Neural progenitor cell (in vitro differentiated cells): ENCODE data around the gene TBC1D4. TPM values are rescaled to one million over a fixed set of nuclear protein-coding genes. Genes with fewer than 3 reads are reported as not detected.
"Not testable (repeated sequence)": the region's sequence is repeated elsewhere in the genome, so short reads cannot be mapped to it uniquely, and the experiment has no call there.

Source experiments
- DNase-seq: peaks from one replicate; pipeline ENCODE4 v3.0.0-alpha.2; 2016; ENCODE audit warnings: low spot score
- H2AFZ ChIP-seq: fragments of 200-600 bp; sonication (generic); replicated peaks from 2 replicates; pipeline ENCODE4 v1.6.1; 2016; ENCODE audit warnings: antibody characterized with exemption
- H3F3A ChIP-seq: fragments of 200-600 bp; sonication (generic); 2 replicates; pipeline ENCODE4 v1.6.1; 2016; ENCODE audit warnings: antibody characterized with exemption, low read depth
- H3K27ac ChIP-seq: fragments of 200-600 bp; sonication (generic); 2 replicates; pipeline ENCODE4 v1.5.1; 2016; ENCODE audit warnings: mild to moderate bottlenecking
- H3K27me3 ChIP-seq: fragments of 200-600 bp; sonication (generic); 2 replicates; pipeline ENCODE4 v1.6.1; 2016; ENCODE audit warnings: mild to moderate bottlenecking, moderate library complexity
- H3K36me3 ChIP-seq: fragments of 200-600 bp; sonication (generic); 2 replicates; pipeline ENCODE4 v1.5.1; 2016
- H3K4me1 ChIP-seq: fragments of 200-600 bp; sonication (generic); 2 replicates; pipeline ENCODE4 v1.6.1; 2016; ENCODE audit warnings: mixed run types
- H3K4me2 ChIP-seq: fragments of 200-600 bp; sonication (generic); 2 replicates; pipeline ENCODE4 v1.6.1; 2016
- H3K4me3 ChIP-seq: fragments of 200-600 bp; sonication (generic); 2 replicates; pipeline ENCODE4 v1.5.1; 2016
- H3K79me2 ChIP-seq: fragments of 200-600 bp; sonication (generic); 2 replicates; pipeline ENCODE4 v1.6.1; 2016; ENCODE audit warnings: low read depth
- H3K9ac ChIP-seq: fragments of 200-600 bp; sonication (generic); 2 replicates; pipeline ENCODE4 v1.6.1; 2016
- H3K9me3 ChIP-seq: fragments of 200-600 bp; sonication (generic); 2 replicates; pipeline ENCODE4 v1.5.1; 2016; ENCODE audit warnings: low read depth
- H4K20me1 ChIP-seq: fragments of 200-600 bp; sonication (generic); 2 replicates; pipeline ENCODE4 v1.6.1; 2016; ENCODE audit warnings: low read depth
- H3K27ac Mint-ChIP-seq: 3 replicates; pipeline ENCODE4 v1.8.0; 2021; ENCODE audit warnings: mixed read lengths
- H3K27me3 Mint-ChIP-seq: 2 replicates; pipeline ENCODE4 v1.8.0; 2022; ENCODE audit warnings: low read depth, mild to moderate bottlenecking, inconsistent platforms, moderate library complexity, mixed read lengths; ENCODE audit not compliant: insufficient read depth
- H3K36me3 Mint-ChIP-seq: 3 replicates; pipeline ENCODE4 v1.8.0; 2021; ENCODE audit warnings: mixed read lengths
- H3K4me1 Mint-ChIP-seq: 3 replicates; pipeline ENCODE4 v1.8.0; 2021; ENCODE audit warnings: mixed read lengths
- H3K4me3 Mint-ChIP-seq: 3 replicates; pipeline ENCODE4 v1.8.0; 2021; ENCODE audit warnings: mild to moderate bottlenecking, moderate library complexity, mixed read lengths
- H3K9me3 Mint-ChIP-seq: 3 replicates; pipeline ENCODE4 v1.8.0; 2020; ENCODE audit warnings: mixed read lengths
- EZH2 ChIP-seq: fragments of 200-600 bp; sonication (generic); IDR thresholded peaks from 2 replicates; pipeline ENCODE4 v1.6.1; 2017; ENCODE audit warnings: antibody characterized with exemption, mild to moderate bottlenecking, moderate library complexity
- EZH2phosphoT487 ChIP-seq: fragments of 200-600 bp; sonication (generic); IDR thresholded peaks from 2 replicates; pipeline ENCODE4 v1.6.1; 2017; ENCODE audit warnings: antibody characterized with exemption
- total RNA-seq: library from RNA; depleted of rRNA; stranded (reverse); fragments of >200 nt; gene quantifications from 2 replicates; pipeline ENCODE4 v1.2.3, GENCODE V29; 2015; ENCODE audit warnings: low replicate concordance
- TF ChIP-seq, protein P1 (sequence below): fragments of 200-600 bp; sonication (generic); IDR thresholded peaks from 2 replicates; pipeline ENCODE4 v1.5.1; 2017; ENCODE audit warnings: antibody characterized with exemption, mild to moderate bottlenecking

The TBC1D4 gene
- total RNA-seq, 1 donor from 2014 or later: 14.3 TPM

DNA sequence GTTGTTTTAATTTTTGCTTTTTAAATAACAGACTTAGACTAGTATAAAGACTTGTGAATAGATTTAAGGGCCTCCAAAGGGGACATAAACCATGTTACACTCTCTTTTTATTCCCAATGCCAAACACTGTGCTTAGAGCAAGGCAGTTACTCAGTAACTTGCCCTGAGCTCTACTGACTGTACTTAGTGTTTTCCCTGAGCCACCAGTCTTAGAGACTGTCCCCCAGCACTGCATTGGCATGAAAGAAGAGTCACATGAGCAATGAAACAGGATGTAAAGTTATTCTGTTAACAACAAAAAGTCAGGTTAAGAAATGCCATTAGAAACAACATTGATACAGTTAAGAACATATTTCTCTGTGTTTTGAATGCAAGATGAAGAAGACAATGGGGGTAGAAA is 187.9 kb downstream of the TBC1D4 start:
- no peak overlapping the region for H3K4me3 Mint-ChIP-seq

DNA sequence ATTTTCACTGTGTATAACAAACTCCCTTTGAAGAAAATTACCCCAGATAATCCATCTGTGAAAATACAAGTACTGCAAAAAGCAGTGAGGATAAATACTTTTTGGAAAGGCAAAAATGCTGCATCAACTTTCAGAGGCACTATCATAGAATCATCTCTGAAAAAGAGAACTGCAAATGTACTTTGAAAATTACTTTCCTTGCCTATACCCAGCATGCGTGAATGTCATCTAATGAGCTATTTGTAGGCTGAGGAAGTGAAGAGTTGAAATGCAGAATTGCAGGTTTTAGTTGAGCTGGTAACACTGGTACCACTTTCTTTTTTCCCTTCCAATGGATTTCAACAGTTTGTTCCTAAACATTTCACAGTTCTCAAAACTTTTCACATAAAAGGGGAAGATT is 196.7 kb downstream of the TBC1D4 start:
- no peak for TF ChIP-seq EZH2
- TF ChIP-seq EZH2phosphoT487: no peak
- TF ChIP-seq, protein P1, sequence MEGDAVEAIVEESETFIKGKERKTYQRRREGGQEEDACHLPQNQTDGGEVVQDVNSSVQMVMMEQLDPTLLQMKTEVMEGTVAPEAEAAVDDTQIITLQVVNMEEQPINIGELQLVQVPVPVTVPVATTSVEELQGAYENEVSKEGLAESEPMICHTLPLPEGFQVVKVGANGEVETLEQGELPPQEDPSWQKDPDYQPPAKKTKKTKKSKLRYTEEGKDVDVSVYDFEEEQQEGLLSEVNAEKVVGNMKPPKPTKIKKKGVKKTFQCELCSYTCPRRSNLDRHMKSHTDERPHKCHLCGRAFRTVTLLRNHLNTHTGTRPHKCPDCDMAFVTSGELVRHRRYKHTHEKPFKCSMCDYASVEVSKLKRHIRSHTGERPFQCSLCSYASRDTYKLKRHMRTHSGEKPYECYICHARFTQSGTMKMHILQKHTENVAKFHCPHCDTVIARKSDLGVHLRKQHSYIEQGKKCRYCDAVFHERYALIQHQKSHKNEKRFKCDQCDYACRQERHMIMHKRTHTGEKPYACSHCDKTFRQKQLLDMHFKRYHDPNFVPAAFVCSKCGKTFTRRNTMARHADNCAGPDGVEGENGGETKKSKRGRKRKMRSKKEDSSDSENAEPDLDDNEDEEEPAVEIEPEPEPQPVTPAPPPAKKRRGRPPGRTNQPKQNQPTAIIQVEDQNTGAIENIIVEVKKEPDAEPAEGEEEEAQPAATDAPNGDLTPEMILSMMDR: no peak
- Histone ChIP-seq H4K20me1 (no peaks in the 10 kb centered on the region), H3K36me3 (no peaks in the 10 kb centered on the region), H3K9ac (no peak overlapping the region), H3K4me2 (no peak overlapping the region), H2AFZ (no peak overlapping the region), H3K79me2 (no peaks in the 10 kb centered on the region), H3K27me3 (no peaks in the 10 kb centered on the region), H3F3A (no peaks in the 10 kb centered on the region), H3K4me3 (no peak overlapping the region), H3K4me1 (no peaks in the 10 kb centered on the region), H3K27ac (no peak overlapping the region), H3K9me3 (no peaks in the 10 kb centered on the region)
- H3K36me3 Mint-ChIP-seq: peaks cover 17% of the 10 kb centered on the region
- DNase-seq: no peak
- H3K9me3 Mint-ChIP-seq: peaks cover 8% of the 10 kb centered on the region
- H3K27ac Mint-ChIP-seq: no peak overlapping the region
- no peaks in the 10 kb centered on the region for H3K4me1 Mint-ChIP-seq
- no peak overlapping the region for H3K4me3 Mint-ChIP-seq
- no peaks in the 10 kb centered on the region for H3K27me3 Mint-ChIP-seq

More for the DNA sequence above, 187.9 kb downstream of the TBC1D4 start:
- H3K9me3 Mint-ChIP-seq: no peaks in the 10 kb centered on the region
- Histone ChIP-seq H3F3A (no peaks in the 10 kb centered on the region), H3K9ac (no peak overlapping the region), H3K4me1 (peaks cover 4% of the 10 kb centered on the region), H3K36me3 (no peaks in the 10 kb centered on the region), H3K9me3 (no peaks in the 10 kb centered on the region), H3K27ac (no peak overlapping the region), H3K4me3 (no peak overlapping the region), H2AFZ (no peak overlapping the region), H3K27me3 (no peaks in the 10 kb centered on the region), H3K4me2 (no peak overlapping the region), H4K20me1 (no peaks in the 10 kb centered on the region), H3K79me2 (no peaks in the 10 kb centered on the region)
- peaks cover under 1% of the 10 kb centered on the region for H3K4me1 Mint-ChIP-seq
- H3K27me3 Mint-ChIP-seq: no peaks in the 10 kb centered on the region
- peaks cover 4% of the 10 kb centered on the region for H3K36me3 Mint-ChIP-seq
- DNase-seq: no peak
- TF ChIP-seq EZH2phosphoT487 (no peak), EZH2 (no peak)
- no peak overlapping the region for H3K27ac Mint-ChIP-seq

DNA sequence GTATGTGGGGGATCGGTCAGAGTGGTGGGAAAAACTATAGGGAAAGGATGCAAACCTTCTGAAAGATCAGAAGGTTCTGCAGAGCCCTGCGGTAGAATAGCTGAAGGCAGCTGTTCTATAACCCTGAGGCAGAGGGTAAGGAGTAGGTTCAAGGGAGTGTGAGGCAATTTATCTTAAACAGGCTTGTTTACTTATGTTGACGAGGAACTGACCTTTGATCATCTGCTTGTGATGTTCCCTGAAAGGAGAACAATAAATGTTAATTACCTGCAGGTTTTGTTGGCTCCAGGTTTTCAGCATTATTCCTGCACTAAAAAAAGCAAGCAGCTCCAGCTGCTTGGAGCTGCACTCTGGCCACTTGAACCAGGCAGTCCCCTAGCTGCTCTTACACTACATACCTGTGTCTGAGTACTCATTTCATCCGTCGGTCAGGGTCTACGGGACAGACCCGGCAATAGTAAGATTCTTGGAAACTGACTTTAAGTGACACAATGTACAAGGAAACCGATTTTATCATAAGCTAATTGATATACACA is 202.1 kb downstream of the TBC1D4 start:
- no peak overlapping the region for H3K4me2 ChIP-seq
- peaks cover 29% of the 10 kb centered on the region for H3K9me3 Mint-ChIP-seq
- H2AFZ ChIP-seq: no peak overlapping the region
- H3K4me1 ChIP-seq: no peaks in the 10 kb centered on the region
- H3K4me3 ChIP-seq: no peak overlapping the region
- H3K9ac ChIP-seq: no peak overlapping the region
- TF ChIP-seq EZH2phosphoT487 (no peak), EZH2 (no peak)
- TF ChIP-seq, protein P1: no peak
- peaks cover 15% of the 10 kb centered on the region for H3K36me3 Mint-ChIP-seq
- DNase-seq: no peak
- H3K9me3 ChIP-seq: no peaks in the 10 kb centered on the region
- H3K27ac Mint-ChIP-seq: no peak overlapping the region
- no peaks in the 10 kb centered on the region for H3K79me2 ChIP-seq
- H3K27ac ChIP-seq: no peak overlapping the region
- no peaks in the 10 kb centered on the region for H3K4me1 Mint-ChIP-seq
- H3K27me3 ChIP-seq: no peaks in the 10 kb centered on the region
- no peaks in the 10 kb centered on the region for H3F3A ChIP-seq
- H3K4me3 Mint-ChIP-seq: no peak overlapping the region
- no peaks in the 10 kb centered on the region for H3K27me3 Mint-ChIP-seq
- H3K36me3 ChIP-seq: no peaks in the 10 kb centered on the region
- H4K20me1 ChIP-seq: no peaks in the 10 kb centered on the region

DNA sequence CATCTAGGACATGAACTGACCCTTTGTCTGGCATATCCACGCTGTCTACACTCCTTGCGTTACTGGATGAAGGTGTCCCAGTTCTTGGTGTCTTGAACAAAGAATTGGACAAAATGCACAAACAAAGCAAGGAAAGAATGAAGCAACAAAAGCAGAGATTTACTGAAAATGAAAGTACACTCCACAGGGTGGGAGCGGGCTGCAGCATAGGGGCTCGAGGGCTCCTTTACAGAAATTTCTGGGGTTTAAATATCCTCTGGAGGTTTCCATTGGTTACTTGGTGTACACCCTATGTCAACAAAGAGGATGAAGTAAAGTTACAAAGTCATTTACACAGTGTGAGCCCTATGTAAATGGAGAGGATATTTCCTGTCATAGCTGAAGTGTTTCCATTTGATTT is 208.3 kb downstream of the TBC1D4 start:
- not testable (repeated sequence) for H3K36me3 ChIP-seq, H3K4me2 ChIP-seq, H3K4me3 Mint-ChIP-seq, H3F3A ChIP-seq, H3K27ac Mint-ChIP-seq, H3K27me3 Mint-ChIP-seq, H3K79me2 ChIP-seq, H3K4me1 Mint-ChIP-seq, H2AFZ ChIP-seq, DNase-seq, H3K9ac ChIP-seq, H3K27ac ChIP-seq, H4K20me1 ChIP-seq, H3K4me1 ChIP-seq, H3K4me3 ChIP-seq, H3K36me3 Mint-ChIP-seq, H3K27me3 ChIP-seq, H3K9me3 ChIP-seq
- H3K9me3 Mint-ChIP-seq: peaks cover 22% of the 10 kb centered on the region
